ENCODE measurements around the gene KMT2E.

DNA sequence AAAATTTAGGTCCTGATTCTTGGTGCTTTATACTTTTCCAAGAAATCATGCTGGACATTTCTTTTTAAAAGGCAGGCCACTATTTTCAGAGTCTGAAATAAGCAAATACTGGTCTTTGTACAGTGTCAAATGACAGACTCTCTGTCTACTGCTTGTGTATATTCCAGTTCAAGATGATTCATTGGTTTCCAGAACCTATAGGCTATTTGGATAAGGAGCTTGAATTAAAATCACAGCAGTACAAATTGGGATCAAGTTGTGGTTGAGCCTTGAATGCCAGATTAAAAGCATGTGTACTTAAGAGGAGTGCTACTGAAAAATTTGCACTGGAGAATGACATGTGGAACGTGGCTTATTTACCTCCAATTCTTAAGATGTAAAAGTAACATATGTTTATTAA is 10.7 kb downstream of the KMT2E start:
- TF ChIP-seq EZH2 (IDR thresholded peaks at IDR 0.05; ENCODE audit: insufficient read depth, poor library complexity, severe bottlenecking): no peak
- no peak for TF ChIP-seq EZH2phosphoT487 (IDR thresholded peaks at IDR 0.05; ENCODE audit: insufficient read depth, low read depth)

Data from GM23248 (cell line).